Measurements from ENCODE around the gene LUZP2.

DNA sequence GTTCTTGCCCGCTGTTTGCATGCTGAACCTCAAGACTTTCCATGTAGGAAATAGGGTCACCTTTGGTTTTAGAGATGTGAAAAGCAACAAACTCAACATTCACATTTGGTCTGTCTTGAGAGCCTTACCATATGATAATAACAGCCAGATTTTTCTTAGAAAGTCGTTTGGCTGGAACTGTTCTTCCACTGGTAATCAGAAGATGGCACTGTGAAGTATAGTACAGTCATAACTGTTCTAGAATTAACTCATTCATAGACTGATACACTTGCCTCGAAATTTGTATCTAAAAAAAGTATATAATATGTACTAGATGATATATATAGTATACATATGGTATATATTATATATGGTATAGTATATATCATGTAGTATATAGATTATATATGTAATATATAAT lies 12.3 kb downstream of the LUZP2 start:
- TF ChIP-seq, protein P1, sequence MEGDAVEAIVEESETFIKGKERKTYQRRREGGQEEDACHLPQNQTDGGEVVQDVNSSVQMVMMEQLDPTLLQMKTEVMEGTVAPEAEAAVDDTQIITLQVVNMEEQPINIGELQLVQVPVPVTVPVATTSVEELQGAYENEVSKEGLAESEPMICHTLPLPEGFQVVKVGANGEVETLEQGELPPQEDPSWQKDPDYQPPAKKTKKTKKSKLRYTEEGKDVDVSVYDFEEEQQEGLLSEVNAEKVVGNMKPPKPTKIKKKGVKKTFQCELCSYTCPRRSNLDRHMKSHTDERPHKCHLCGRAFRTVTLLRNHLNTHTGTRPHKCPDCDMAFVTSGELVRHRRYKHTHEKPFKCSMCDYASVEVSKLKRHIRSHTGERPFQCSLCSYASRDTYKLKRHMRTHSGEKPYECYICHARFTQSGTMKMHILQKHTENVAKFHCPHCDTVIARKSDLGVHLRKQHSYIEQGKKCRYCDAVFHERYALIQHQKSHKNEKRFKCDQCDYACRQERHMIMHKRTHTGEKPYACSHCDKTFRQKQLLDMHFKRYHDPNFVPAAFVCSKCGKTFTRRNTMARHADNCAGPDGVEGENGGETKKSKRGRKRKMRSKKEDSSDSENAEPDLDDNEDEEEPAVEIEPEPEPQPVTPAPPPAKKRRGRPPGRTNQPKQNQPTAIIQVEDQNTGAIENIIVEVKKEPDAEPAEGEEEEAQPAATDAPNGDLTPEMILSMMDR (IDR thresholded peaks at IDR 0.05; ENCODE audit: low read length): peak; percentile 28; the same call in 1 of the 2 replicates
- no peak for TF ChIP-seq EZH2 (IDR thresholded peaks at IDR 0.05; ENCODE audit: borderline replicate concordance, low read length)
